GM12878 (cell line): Measurements from ENCODE around the gene RPL13A. TPM values are rescaled to one million over a fixed set of nuclear protein-coding genes. Genes with fewer than 3 reads are reported as not detected.
A peak's percentile ranks its signal among the peaks of the same experiment; 100 is the strongest.

Source experiments
- BRCA1 ChIP-seq: IDR thresholded peaks from 2 replicates; pipeline ENCODE4 v1.6.1; 2011; ENCODE audit warnings: low read depth, low read length, improper control_type of control experiment
- ETV6 ChIP-seq, 2 experiments: fragments of 450-650 bp in 1 of 2; IDR thresholded peaks in 1 of 2; conservative IDR thresholded peaks in 1 of 2; 2 replicates each; pipeline ENCODE4 v1.6.1; 2014; ENCODE audit warnings: antibody characterized with exemption in 1 of 2, borderline replicate concordance in 1 of 2, low read depth in 1 of 2, mild to moderate bottlenecking in 1 of 2, moderate library complexity in 1 of 2
- HDGF ChIP-seq: fragments of 450-650 bp; IDR thresholded peaks from 2 replicates; pipeline ENCODE4 v1.6.1; 2016; ENCODE audit warnings: antibody characterized with exemption
- JUNB ChIP-seq: IDR thresholded peaks from 2 replicates; pipeline ENCODE4 v1.6.1; 2016; ENCODE audit warnings: antibody characterized with exemption, mild to moderate bottlenecking
- MXI1 ChIP-seq: fragments of 150-350 bp; IDR thresholded peaks from 2 replicates; pipeline ENCODE4 v1.6.1; 2011; ENCODE audit warnings: low read depth, mild to moderate bottlenecking, inconsistent platforms, low read length, improper control_type of control experiment
- MYB ChIP-seq: fragments of 150-350 bp; IDR thresholded peaks from 2 replicates; pipeline ENCODE4 v1.6.1; 2014; ENCODE audit warnings: mild to moderate bottlenecking, low read depth, low read length, borderline replicate concordance
- NFIC ChIP-seq: IDR thresholded peaks from 2 replicates; pipeline ENCODE4 v1.6.1; 2012; ENCODE audit warnings: low read depth, mild to moderate bottlenecking, inconsistent platforms, low read length, moderate library complexity
- NFXL1 ChIP-seq: fragments of 450-650 bp; IDR thresholded peaks from 2 replicates; pipeline ENCODE4 v1.6.1; 2017; ENCODE audit warnings: antibody characterized with exemption, mild to moderate bottlenecking, borderline replicate concordance
- NFYB ChIP-seq: IDR thresholded peaks from 2 replicates; pipeline ENCODE4 v1.6.1; 2011; ENCODE audit warnings: low read depth, mild to moderate bottlenecking, low read length, improper control_type of control experiment, moderate library complexity; ENCODE audit not compliant: insufficient read depth
- PML ChIP-seq: IDR thresholded peaks from 2 replicates; pipeline ENCODE4 v1.6.1; 2012; ENCODE audit warnings: low read length, inconsistent platforms
- RBBP5 ChIP-seq: fragments of 200-600 bp; sonication (generic); conservative IDR thresholded peaks from 2 replicates; pipeline ENCODE4 v1.6.1; 2016
- SP1 ChIP-seq: IDR thresholded peaks from one replicate; pipeline ENCODE4 v1.6.1; 2011; ENCODE audit warnings: low read depth, low read length
- TCF12 ChIP-seq: IDR thresholded peaks from 2 replicates; pipeline ENCODE4 v1.6.1; 2011; ENCODE audit warnings: low read depth, mild to moderate bottlenecking, low read length
- polyA plus RNA-seq, 11 experiments: library from polyadenylated mRNA; depleted of rRNA in 4 of 11; unstranded in 6 of 11; stranded (reverse) in 5 of 11; fragments of >200 nt; fragmentation: Nextera tagmentation in 4 of 11; fragmentation: Illumina TruSeq in 1 of 11; extraction: Ambion mirVana in 4 of 11; extraction: Trizol in 1 of 11; gene quantifications; 1 replicate in 1 of 11; 2 replicates in 10 of 11; pipeline versions ENCODE4 v1.2.1 to v1.2.3, GENCODE V29; 2011 to 2016; ENCODE audit warnings: inconsistent platforms in 2 of 11, missing spikeins in 2 of 11, low read depth in 1 of 11
- total RNA-seq, 4 experiments: library from RNA; depleted of rRNA in 3 of 4; stranded (reverse); fragments of >200 nt in 3 of 4; fragmentation: Illumina TruSeq in 1 of 4; extraction: Trizol in 1 of 4; gene quantifications; 2 replicates each; pipeline versions ENCODE4 v1.2.1 to v1.2.3, GENCODE V29; 2013 to 2021
- TF ChIP-seq, protein P1 (sequence below): IDR thresholded peaks from 2 replicates; pipeline ENCODE4 v1.6.1; 2011; ENCODE audit warnings: mild to moderate bottlenecking, low read depth, low read length, moderate library complexity; ENCODE audit not compliant: insufficient replicate concordance
- TF ChIP-seq, protein P2 (sequence below): IDR thresholded peaks from 2 replicates; pipeline ENCODE4 v1.6.1; 2011; ENCODE audit warnings: borderline replicate concordance, low read depth, mild to moderate bottlenecking, moderate library complexity, low read length; ENCODE audit not compliant: insufficient read depth, poor library complexity, severe bottlenecking
- TF ChIP-seq, protein P3 (sequence below): fragments of 450-650 bp; IDR thresholded peaks from 2 replicates; pipeline ENCODE4 v1.6.1; 2018; ENCODE audit warnings: borderline replicate concordance, mild to moderate bottlenecking; ENCODE audit not compliant: partially characterized antibody
- TF ChIP-seq, protein P4 (sequence below): fragments of 450-650 bp; IDR thresholded peaks from 2 replicates; pipeline ENCODE4 v1.6.1; 2017; ENCODE audit warnings: mild to moderate bottlenecking, moderate library complexity
- TF ChIP-seq, protein P5 (sequence below): fragments of 450-650 bp; IDR thresholded peaks from 2 replicates; pipeline ENCODE4 v1.6.1; 2017; ENCODE audit warnings: mild to moderate bottlenecking

The RPL13A gene
- total and polyA plus RNA-seq, 10 of the 15 experiments (the other 5 are each of a cell fraction or from before 2014, with no cell fraction given): 1,426 to 8,961 (median 4,266) TPM

DNA sequence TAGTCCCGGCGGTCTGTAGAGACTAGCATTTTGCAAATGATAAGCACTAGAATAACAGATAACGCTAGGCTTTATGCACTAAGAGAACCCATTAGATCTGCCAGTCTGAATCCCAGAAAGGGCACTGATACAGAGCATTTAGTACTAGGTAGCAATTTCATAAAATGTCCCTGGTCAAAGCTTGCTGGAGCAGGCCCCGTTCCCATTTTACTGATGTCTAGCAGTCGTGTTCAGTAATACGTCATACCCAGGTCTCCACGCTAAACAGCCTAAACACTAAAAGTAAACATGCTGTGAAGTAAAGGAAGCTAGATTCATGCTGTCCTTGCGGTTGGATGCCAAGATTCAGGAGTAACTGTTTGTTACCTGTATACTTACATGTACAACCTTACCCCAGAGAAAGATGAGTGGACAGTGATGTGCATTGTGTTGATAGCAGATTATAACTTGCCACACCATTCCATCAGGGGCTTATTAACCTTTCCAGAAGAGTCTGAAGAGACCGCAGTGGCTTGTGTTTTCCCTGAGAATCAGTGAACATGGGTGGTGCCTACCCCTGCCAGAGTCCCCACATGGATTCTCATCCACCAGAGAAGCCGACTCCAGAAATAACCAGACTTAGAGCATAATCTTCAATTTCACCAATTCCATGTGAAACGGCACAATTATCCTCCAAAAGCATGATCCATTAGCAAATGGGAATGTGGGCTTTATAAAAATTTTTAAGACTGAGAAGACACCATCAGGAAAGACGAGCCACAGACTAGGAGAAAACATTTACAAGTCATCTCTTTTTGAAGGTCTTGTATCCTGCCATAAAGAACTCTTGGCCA, 5.4 kb downstream of the RPL13A start (continued):
- TF ChIP-seq, protein P1, sequence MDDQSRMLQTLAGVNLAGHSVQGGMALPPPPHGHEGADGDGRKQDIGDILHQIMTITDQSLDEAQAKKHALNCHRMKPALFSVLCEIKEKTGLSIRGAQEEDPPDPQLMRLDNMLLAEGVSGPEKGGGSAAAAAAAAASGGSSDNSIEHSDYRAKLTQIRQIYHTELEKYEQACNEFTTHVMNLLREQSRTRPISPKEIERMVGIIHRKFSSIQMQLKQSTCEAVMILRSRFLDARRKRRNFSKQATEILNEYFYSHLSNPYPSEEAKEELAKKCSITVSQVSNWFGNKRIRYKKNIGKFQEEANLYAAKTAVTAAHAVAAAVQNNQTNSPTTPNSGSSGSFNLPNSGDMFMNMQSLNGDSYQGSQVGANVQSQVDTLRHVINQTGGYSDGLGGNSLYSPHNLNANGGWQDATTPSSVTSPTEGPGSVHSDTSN: peak; percentile 7
- TF ChIP-seq NFYB (no peak), MXI1 (no peak), MYB (no peak), JUNB (no peak), NFIC (peak; percentile 40), TCF12 (no peak), RBBP5 (no peak), NFXL1 (no peak), PML (peak; percentile 89), ETV6 (conservative IDR thresholded peaks at IDR 0.05 in 1 of 2, IDR thresholded peaks at IDR 0.05 in 1 of 2; ENCODE audit: borderline replicate concordance in 1 of 2, low read depth in 1 of 2) (no peak), BRCA1 (no peak), SP1 (no peak), HDGF (no peak)
- TF ChIP-seq, protein P2, sequence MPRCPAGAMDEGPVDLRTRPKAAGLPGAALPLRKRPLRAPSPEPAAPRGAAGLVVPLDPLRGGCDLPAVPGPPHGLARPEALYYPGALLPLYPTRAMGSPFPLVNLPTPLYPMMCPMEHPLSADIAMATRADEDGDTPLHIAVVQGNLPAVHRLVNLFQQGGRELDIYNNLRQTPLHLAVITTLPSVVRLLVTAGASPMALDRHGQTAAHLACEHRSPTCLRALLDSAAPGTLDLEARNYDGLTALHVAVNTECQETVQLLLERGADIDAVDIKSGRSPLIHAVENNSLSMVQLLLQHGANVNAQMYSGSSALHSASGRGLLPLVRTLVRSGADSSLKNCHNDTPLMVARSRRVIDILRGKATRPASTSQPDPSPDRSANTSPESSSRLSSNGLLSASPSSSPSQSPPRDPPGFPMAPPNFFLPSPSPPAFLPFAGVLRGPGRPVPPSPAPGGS: peak; percentile 60
- TF ChIP-seq, protein P3, sequence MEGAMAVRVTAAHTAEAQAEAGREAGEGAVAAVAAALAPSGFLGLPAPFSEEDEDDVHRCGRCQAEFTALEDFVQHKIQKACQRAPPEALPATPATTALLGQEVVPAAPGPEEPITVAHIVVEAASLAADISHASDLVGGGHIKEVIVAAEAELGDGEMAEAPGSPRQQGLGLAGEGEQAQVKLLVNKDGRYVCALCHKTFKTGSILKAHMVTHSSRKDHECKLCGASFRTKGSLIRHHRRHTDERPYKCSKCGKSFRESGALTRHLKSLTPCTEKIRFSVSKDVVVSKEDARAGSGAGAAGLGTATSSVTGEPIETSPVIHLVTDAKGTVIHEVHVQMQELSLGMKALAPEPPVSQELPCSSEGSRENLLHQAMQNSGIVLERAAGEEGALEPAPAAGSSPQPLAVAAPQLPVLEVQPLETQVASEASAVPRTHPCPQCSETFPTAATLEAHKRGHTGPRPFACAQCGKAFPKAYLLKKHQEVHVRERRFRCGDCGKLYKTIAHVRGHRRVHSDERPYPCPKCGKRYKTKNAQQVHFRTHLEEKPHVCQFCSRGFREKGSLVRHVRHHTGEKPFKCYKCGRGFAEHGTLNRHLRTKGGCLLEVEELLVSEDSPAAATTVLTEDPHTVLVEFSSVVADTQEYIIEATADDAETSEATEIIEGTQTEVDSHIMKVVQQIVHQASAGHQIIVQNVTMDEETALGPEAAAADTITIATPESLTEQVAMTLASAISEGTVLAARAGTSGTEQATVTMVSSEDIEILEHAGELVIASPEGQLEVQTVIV: no peak
- TF ChIP-seq, protein P4, sequence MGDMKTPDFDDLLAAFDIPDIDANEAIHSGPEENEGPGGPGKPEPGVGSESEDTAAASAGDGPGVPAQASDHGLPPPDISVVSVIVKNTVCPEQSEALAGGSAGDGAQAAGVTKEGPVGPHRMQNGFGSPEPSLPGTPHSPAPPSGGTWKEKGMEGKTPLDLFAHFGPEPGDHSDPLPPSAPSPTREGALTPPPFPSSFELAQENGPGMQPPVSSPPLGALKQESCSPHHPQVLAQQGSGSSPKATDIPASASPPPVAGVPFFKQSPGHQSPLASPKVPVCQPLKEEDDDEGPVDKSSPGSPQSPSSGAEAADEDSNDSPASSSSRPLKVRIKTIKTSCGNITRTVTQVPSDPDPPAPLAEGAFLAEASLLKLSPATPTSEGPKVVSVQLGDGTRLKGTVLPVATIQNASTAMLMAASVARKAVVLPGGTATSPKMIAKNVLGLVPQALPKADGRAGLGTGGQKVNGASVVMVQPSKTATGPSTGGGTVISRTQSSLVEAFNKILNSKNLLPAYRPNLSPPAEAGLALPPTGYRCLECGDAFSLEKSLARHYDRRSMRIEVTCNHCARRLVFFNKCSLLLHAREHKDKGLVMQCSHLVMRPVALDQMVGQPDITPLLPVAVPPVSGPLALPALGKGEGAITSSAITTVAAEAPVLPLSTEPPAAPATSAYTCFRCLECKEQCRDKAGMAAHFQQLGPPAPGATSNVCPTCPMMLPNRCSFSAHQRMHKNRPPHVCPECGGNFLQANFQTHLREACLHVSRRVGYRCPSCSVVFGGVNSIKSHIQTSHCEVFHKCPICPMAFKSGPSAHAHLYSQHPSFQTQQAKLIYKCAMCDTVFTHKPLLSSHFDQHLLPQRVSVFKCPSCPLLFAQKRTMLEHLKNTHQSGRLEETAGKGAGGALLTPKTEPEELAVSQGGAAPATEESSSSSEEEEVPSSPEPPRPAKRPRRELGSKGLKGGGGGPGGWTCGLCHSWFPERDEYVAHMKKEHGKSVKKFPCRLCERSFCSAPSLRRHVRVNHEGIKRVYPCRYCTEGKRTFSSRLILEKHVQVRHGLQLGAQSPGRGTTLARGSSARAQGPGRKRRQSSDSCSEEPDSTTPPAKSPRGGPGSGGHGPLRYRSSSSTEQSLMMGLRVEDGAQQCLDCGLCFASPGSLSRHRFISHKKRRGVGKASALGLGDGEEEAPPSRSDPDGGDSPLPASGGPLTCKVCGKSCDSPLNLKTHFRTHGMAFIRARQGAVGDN: no peak
- TF ChIP-seq, protein P5, sequence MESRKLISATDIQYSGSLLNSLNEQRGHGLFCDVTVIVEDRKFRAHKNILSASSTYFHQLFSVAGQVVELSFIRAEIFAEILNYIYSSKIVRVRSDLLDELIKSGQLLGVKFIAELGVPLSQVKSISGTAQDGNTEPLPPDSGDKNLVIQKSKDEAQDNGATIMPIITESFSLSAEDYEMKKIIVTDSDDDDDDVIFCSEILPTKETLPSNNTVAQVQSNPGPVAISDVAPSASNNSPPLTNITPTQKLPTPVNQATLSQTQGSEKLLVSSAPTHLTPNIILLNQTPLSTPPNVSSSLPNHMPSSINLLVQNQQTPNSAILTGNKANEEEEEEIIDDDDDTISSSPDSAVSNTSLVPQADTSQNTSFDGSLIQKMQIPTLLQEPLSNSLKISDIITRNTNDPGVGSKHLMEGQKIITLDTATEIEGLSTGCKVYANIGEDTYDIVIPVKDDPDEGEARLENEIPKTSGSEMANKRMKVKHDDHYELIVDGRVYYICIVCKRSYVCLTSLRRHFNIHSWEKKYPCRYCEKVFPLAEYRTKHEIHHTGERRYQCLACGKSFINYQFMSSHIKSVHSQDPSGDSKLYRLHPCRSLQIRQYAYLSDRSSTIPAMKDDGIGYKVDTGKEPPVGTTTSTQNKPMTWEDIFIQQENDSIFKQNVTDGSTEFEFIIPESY: no peak
